GM12873 (cell line): ENCODE data around the gene ARHGEF7.

Experiments
- TF ChIP-seq, protein P1 (sequence below): IDR thresholded peaks from 2 replicates; pipeline ENCODE4 v1.5.1; 2012; ENCODE audit warnings: low read depth, mild to moderate bottlenecking, moderate library complexity, low read length, control low read depth; ENCODE audit not compliant: insufficient read depth; ENCODE audit errors: missing control alignments

Gene ARHGEF7

DNA sequence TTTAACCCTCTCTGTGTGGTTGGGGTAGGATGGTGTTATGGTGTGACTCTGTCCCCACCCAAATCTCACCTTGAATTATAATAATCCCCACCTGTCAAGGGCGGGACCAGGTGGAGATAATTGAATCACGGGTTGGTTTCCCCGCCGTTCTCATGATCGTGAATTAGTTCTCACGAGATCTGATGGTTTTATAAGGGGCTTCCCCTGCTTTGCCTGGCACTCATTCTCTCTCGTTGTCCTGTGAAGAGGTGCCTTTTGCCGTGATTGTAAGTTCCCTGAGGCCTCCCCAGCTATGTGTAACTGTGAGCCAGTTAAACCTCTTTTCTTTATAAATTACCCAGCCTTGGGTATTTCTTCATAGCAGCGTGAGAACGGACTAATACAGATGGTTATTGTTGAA, 68.8 kb downstream of the ARHGEF7 start:
- TF ChIP-seq, protein P1, sequence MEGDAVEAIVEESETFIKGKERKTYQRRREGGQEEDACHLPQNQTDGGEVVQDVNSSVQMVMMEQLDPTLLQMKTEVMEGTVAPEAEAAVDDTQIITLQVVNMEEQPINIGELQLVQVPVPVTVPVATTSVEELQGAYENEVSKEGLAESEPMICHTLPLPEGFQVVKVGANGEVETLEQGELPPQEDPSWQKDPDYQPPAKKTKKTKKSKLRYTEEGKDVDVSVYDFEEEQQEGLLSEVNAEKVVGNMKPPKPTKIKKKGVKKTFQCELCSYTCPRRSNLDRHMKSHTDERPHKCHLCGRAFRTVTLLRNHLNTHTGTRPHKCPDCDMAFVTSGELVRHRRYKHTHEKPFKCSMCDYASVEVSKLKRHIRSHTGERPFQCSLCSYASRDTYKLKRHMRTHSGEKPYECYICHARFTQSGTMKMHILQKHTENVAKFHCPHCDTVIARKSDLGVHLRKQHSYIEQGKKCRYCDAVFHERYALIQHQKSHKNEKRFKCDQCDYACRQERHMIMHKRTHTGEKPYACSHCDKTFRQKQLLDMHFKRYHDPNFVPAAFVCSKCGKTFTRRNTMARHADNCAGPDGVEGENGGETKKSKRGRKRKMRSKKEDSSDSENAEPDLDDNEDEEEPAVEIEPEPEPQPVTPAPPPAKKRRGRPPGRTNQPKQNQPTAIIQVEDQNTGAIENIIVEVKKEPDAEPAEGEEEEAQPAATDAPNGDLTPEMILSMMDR = no peak

GRCh38 chr13:111184458-111185401, 69.6 kb downstream of the ARHGEF7 start:
- TF ChIP-seq, protein P1 = no peak

DNA sequence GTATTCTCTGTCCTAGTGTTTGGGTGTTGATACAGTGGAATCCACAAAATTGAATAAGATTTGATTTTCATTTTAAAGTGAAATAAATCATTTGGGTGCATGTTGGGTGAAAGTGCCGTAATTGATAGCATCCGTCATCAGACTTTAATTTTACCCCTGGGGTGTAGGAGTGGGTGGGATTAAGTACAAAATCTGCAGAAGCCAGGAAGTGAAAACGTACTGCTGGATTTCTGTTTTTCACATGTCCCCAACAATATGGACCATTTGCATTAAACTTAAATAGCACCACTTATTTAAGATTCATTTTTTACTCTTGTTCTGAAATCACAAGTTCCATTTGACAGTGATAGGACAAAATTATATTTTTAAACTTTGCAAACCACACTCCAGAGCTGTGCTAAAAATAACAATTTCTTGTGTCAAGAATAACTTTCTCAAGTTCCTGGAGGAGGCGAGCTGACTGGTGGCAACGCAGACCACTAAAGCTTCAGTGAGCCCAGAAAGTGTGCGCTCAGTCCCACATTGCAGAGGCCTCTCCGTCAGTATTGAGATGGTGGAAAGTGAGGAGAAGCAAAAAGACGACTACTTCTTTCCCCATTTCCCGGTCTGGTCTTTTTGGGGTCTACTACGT, 71.3 kb downstream of the ARHGEF7 start:
- TF ChIP-seq, protein P1 = no peak

DNA sequence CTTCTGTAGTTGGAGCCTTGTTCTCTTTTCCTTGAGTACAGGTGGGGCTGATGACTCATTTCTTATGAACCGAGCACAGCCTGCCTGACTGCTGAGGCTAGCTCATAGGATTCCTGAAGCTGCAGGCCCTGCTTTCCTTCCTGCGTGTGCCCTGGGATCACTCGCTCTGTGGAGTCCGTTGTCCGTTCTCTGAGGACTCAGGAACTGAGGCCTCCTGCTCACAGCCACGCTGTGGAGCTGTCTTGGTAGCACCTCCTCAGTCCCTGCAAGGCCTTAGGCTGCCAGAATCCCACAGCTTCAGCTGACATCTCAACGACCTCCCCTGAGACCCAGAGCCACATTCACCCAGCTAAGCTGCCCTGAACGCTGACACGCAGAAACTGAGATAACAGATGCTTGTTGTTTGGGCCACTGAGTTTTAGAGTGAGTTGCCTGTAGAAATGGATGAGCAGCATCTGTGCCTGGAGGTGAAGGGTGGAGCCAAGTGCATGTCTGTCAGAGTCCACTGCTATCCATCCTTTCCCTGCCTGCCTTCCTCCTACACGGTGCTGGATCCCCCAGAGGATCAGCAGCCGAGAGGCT, 72.9 kb downstream of the ARHGEF7 start:
- TF ChIP-seq, protein P1 = no peak

DNA sequence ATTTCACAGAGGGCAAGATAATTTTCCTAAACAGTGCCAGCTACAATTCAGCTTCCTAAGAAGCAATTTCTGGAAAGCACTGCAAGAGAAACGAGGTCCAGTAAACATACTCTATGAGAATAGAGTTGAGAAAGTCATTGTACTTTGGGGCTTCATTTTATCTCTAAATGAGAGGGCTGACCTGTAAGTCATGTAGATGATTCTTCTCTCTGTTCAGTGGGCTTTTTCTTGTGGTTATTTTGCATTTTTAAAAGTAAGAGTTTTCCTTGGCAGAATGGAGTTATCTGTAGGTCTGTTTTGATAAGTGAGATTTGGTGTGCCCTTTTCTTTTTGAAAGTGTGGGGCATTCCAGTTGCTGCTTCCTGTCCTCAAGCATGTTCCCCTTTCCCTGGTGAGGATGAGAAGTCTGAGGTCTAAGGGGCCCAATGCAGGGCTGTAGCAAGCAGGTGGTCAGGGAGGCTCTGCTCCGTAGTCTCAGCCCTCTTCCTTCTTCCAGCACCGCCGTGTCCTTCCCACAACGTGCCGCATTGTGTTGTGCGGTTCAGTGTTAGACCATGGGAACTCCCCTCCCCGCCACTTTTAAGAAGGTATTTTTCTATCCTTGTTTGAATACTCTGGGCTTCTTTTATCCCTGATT, 86.3 kb downstream of the ARHGEF7 start:
- TF ChIP-seq, protein P1 = no peak

DNA sequence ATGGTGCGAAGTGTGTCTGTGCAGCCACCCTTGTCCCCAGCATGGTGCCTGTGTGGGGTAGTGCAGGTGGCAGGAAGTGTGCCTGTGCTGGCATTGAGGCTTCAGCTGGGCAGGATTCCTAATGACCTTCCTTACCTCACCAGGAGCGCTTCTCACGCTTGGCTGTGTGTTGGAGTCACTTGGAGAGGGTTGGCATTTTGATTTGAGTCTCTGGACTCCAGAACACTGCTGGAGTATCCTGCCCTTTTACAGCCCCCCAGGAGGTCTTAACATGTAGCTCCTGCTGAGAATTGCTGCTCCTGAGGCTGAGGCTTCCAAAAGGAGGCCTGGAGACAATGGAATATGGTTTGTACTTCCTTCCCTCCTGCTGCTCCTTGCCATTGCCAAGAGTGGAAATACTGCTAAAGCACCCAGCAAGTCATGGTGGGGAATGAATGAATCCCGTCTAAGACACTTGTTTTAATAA, 87.1 kb downstream of the ARHGEF7 start:
- TF ChIP-seq, protein P1 = no peak

DNA sequence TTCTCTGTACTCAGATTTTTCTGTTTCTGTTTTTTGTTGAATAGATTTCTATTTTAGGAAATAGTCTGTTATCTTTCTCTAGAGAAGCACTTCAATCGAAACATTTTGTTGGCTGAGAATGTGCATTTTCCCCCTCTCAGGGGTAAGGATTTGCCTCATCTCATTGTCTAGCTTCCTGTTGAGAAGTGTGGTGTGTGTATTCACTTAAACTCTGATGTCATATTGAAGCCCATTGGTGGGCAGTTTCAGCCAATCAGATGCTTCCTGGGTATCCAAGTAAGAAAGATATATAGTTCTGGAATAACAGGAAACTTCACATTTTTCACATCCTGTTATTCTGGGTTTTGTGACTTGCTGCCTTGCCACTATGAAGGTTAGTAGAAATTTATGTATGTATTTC, 87.6 kb downstream of the ARHGEF7 start:
- TF ChIP-seq, protein P1 = no peak
